Skeletal muscle cell (primary cell): Measurements from ENCODE around the gene CSAD.
"Not testable (repeated sequence)": the region's sequence is repeated elsewhere in the genome, so short reads cannot be mapped to it uniquely, and the experiment has no call there.

Experiments used
- DNase-seq: peaks from one replicate; pipeline ENCODE4 v3.0.0-alpha.2; 2010; ENCODE audit warnings: low read depth
- H3K4me3 ChIP-seq: 2 replicates; pipeline ENCODE4 v1.5.1; 2011; ENCODE audit warnings: low read depth, mild to moderate bottlenecking, control low read depth, low read length, moderate library complexity

CSAD gene

DNA sequence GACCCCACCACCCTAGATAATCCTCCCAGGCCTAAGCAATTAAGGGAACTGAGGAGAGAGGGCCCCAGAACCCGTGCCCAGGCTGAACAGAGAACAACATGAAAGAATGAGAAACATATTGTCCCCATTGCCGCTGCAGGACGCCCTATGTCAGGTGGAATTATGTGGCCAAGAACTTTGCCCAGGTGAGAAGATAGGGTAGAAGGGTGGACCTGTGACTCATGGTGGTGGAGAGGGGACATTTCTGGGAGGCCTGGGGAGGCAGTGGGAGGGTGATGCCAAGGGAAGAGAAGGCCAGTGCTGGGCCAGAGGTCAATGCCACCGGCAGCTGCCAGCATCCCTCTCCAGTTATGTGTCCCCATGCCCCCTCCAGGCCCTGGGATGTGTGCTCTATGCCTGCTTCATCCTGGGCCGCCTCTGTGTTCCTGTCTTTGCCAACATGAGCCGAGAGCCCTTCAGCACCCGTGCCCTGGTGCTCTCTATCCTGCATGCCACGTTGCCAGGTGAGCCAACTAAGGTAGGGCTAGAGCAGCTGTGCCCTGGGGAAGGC lies 61.9 kb downstream of the CSAD start:
- DNase-seq: no peak

DNA sequence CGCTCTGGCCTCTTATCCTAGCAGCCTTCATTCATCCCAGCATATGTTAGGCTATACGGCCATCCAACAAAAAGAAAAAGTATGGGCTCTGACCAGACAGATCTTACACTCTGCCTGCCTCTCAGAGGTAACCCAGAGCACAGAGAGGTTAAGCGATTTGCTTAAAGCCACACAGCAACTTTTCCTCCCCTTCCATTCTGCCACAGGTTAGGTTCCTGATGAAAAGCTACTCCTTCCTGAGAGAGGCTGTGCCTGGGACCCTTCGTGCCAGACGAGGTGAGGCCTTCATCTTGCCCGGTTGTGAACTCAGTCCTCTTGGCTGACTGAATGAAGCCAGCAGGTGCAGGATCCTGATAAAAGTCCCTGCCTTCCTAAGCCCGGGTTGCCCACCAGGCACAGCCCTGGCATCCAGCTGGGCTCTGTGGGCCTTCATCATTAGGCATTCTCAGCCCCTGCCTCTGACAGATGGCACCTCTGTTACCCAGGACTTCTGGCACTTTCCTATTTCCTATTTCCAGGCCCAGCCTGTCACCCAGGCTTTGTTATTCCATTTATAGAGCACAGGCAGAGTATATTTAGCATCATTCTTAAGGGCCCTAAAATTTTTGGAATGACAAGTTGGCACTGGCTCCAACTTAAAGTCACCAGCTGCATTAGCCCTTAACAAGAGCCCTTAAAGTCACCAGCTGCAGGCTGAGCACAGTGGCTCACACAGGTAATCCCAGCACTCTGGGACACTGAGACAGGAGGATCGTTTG lies 64.7 kb downstream of the CSAD start:
- H3K4me3 ChIP-seq: no peak overlapping the region
- DNase-seq: no peak

More for the DNA sequence above, 61.9 kb downstream of the CSAD start:
- no peak overlapping the region for H3K4me3 ChIP-seq

DNA sequence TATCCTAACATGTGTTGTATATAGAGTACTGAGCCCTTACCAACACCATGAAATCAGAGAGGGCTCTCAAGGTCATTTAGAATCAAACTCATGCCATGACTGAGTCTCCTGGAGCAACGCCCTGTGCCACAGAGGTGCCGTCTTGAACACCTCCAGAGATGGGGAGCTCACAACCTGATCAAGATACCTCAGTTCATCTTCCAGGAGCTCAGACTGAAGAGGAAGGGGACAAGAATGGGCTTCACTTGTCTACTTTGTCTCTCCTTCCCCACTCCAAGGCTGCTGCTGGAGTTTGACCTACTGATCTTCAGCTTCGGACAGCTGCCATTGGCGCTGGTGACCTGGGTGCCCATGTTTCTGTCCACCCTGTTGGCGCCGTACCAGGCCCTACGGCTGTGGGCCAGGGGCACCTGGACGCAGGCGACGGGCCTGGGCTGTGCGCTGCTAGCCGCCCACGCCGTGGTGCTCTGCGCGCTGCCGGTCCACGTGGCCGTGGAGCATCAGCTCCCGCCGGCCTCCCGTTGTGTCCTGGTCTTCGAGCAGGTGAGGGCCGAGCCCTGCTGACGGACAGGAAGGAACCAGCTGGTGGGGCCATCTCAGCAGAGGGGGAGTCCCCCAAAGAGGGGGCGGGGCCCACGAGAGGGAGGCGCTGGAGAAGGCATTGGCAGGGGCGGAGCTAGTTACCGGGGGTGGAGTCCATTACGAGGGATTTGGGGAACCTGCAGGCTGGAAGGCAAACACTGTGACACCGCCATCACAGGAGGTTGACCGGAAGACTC lies 65.4 kb downstream of the CSAD start:
- no peak overlapping the region for H3K4me3 ChIP-seq
- DNase-seq: no peak

DNA sequence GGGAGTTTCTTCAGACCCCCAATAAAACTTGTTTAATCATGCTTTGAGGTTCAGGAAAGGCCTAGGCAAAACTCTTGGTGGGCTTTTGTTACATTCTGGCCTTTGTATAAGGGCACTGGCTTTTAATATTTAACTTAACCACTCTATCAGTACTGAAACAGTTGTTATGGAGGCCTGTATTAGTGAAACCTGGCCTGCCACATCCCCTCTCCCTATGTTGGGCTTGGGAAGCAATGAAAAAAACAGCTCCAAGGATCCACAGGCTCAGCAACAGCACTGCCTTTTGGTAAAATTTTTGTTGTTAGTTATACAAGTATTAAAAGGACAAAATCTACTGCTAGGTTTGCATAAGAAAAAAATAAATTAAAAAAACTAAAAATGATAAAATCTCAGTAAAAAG lies 66.8 kb downstream of the CSAD start:
- no peak overlapping the region for H3K4me3 ChIP-seq
- no peak for DNase-seq

DNA sequence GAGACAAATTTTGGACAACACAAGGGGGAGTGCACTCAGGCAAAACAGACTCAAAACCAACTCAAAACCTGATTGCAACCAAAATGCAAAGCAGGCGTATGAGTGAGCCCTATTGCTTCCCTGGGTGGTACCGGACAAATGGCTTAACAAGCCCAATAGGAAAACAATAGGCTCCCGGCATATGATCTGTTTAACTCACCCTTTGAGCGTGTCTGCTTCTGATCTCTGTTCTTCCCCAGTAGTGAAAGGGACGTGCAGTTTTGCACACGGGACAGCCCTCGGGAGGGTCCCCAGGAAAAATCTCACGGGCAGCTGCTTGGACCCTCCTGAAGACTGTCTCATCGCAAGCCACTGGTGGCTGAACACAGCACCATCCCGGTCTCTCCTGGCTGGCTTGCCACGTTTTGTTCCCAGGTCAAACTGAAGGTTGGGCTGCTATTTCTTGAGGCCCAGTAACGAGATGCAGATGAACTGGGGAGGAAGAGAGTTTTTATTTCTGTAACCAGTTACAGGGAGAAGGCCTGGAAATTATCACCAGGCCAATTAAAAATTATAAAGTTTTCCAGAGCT lies 67.5 kb downstream of the CSAD start:
- no peak overlapping the region for H3K4me3 ChIP-seq
- no peak for DNase-seq

DNA sequence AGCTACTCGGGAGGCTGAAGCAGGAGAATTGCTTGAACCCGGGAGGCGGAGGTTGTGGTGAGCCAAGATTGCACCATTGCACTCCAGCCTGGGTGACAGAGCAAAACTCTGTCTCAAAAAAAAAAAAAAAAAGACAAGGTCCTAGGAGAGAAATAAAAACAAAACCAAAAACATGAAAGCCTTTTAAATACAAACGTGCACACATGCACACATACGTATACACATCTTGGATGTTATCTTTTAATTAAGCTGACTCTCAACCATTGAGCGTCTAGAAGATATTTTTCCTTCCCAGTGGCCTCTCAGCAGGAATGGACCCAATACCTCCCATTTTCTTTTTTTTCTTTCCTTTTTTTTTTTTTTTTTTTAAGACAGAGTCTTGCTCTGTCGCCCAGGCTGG lies 68.3 kb downstream of the CSAD start:
- H3K4me3 ChIP-seq: not testable (repeated sequence)

More for the DNA sequence above, 68.3 kb downstream of the CSAD start:
- not testable (repeated sequence) for DNase-seq
